Measurements from ENCODE around the gene SLC38A9.

- TF ChIP-seq CTCF (IDR thresholded peaks at IDR 0.05) = no peak
- TF ChIP-seq POLR2A (IDR thresholded peaks at IDR 0.05) = no peak
Observed at GRCh38 chr5:55585206-55585610, 126.9 kb downstream of the SLC38A9 start.

All from uterus (tissue), 2 donors.